HepG2 (cell line): ENCODE data around the gene ALDH3A2. TPM values are rescaled to one million over a fixed set of nuclear protein-coding genes. Genes with fewer than 3 reads are reported as not detected.

Experiments
- CREM ChIP-seq, 2 experiments: sonication (generic) in 1 of 2; formaldehyde crosslinking in 1 of 2; IDR thresholded peaks; 2 replicates each; pipeline versions ENCODE4 v1.4.0 to v1.6.1; 2016 to 2020; ENCODE audit warnings: antibody characterized with exemption in 1 of 2, mild to moderate bottlenecking in 1 of 2, missing genetic modification reagents in 1 of 2
- HNF4G ChIP-seq, 2 experiments: sonication (generic) in 1 of 2; formaldehyde crosslinking in 1 of 2; IDR thresholded peaks; 2 replicates each; pipeline versions ENCODE4 v1.4.0 to v1.6.1; 2011 to 2020; ENCODE audit warnings: borderline replicate concordance in 2 of 2, low read depth in 2 of 2, mild to moderate bottlenecking in 2 of 2, low read length in 1 of 2, missing genetic modification reagents in 1 of 2, moderate library complexity in 1 of 2
- IKZF1 ChIP-seq: fragments of 450-650 bp; IDR thresholded peaks from 2 replicates; pipeline ENCODE4 v1.7.1; 2016
- IRX3 ChIP-seq: sonication (generic); formaldehyde crosslinking; IDR thresholded peaks from 2 replicates; pipeline ENCODE4 v1.8.1; 2023; ENCODE audit warnings: mild to moderate bottlenecking, low read depth, missing genetic modification reagents, borderline replicate concordance
- KDM5B ChIP-seq: sonication (generic); formaldehyde crosslinking; IDR thresholded peaks from 2 replicates; pipeline ENCODE4 v1.4.0; 2020; ENCODE audit warnings: missing genetic modification reagents, mild to moderate bottlenecking, borderline replicate concordance
- PHF21A ChIP-seq: sonication (generic); formaldehyde crosslinking; IDR thresholded peaks from 2 replicates; pipeline ENCODE4 v1.5.0; 2020; ENCODE audit warnings: mild to moderate bottlenecking, missing genetic modification reagents
- POGK ChIP-seq: sonication (generic); formaldehyde crosslinking; conservative IDR thresholded peaks from 2 replicates; pipeline ENCODE4 v1.8.0; 2022; ENCODE audit warnings: mild to moderate bottlenecking, moderate library complexity, missing genetic modification reagents
- POGZ ChIP-seq: sonication (generic); formaldehyde crosslinking; IDR thresholded peaks from 2 replicates; pipeline ENCODE4 v1.4.0; 2020; ENCODE audit warnings: mild to moderate bottlenecking, missing genetic modification reagents
- SOX6 ChIP-seq, 2 experiments: fragments of 450-650 bp in 1 of 2; sonication (generic) in 1 of 2; formaldehyde crosslinking in 1 of 2; IDR thresholded peaks; 2 replicates each; pipeline versions ENCODE4 v1.4.0 to v1.6.1; 2017 to 2020; ENCODE audit warnings: antibody characterized with exemption in 1 of 2, mild to moderate bottlenecking in 1 of 2, missing genetic modification reagents in 1 of 2
- SP4 ChIP-seq: sonication (generic); formaldehyde crosslinking; IDR thresholded peaks from 2 replicates; pipeline ENCODE4 v1.8.1; 2023; ENCODE audit warnings: mild to moderate bottlenecking, missing genetic modification reagents
- TGIF2 ChIP-seq: IDR thresholded peaks from 2 replicates; pipeline ENCODE4 v1.6.1; 2016; ENCODE audit warnings: control low read depth, missing compliant biosample characterization
- ZC3H13 ChIP-seq: sonication (generic); formaldehyde crosslinking; IDR thresholded peaks from 2 replicates; pipeline ENCODE4 v1.8.1; 2023; ENCODE audit warnings: mild to moderate bottlenecking, missing genetic modification reagents, moderate library complexity
- ZMAT3 ChIP-seq: sonication (generic); formaldehyde crosslinking; conservative IDR thresholded peaks from 2 replicates; pipeline ENCODE4 v1.7.0; 2021; ENCODE audit warnings: missing genetic modification reagents
- ZNF121 ChIP-seq: sonication (generic); formaldehyde crosslinking; IDR thresholded peaks from 2 replicates; pipeline ENCODE4 v1.5.0; 2020; ENCODE audit warnings: mild to moderate bottlenecking, missing genetic modification reagents
- ZNF589 ChIP-seq: sonication (generic); formaldehyde crosslinking; conservative IDR thresholded peaks from 2 replicates; pipeline ENCODE4 v1.8.0; 2022; ENCODE audit warnings: mild to moderate bottlenecking, moderate library complexity, missing genetic modification reagents
- polyA plus RNA-seq, 8 experiments: library from polyadenylated mRNA; depleted of rRNA in 3 of 8; stranded (reverse) in 7 of 8; unstranded in 1 of 8; fragments of >200 nt; fragmentation: Illumina TruSeq in 4 of 8; extraction: Trizol in 4 of 8; gene quantifications; 2 replicates each; pipeline versions ENCODE4 v1.2.1 to v1.2.3, GENCODE V29; 2011 to 2016; ENCODE audit warnings: low read depth in 4 of 8, missing spikeins in 1 of 8, mixed read lengths in 1 of 8; ENCODE audit not compliant: insufficient read depth in 1 of 8
- total RNA-seq, 5 experiments: library from RNA; depleted of rRNA; stranded (reverse); fragments of >200 nt; fragmentation: Illumina TruSeq; extraction: Trizol; gene quantifications; 2 replicates each; pipeline ENCODE4 v1.2.3, GENCODE V29; 2016; ENCODE audit warnings: low read depth in 1 of 5
- TF ChIP-seq, protein P1 (sequence below): sonication (generic); formaldehyde crosslinking; IDR thresholded peaks from 2 replicates; pipeline ENCODE4 v1.4.0; 2020; ENCODE audit warnings: mild to moderate bottlenecking, missing genetic modification reagents
- TF ChIP-seq, protein P2 (sequence below): IDR thresholded peaks from 2 replicates; pipeline ENCODE4 v1.6.1; 2016
- TF ChIP-seq, protein P3 (sequence below): IDR thresholded peaks from 2 replicates; pipeline ENCODE4 v1.6.1; 2016; ENCODE audit warnings: low read depth, control low read depth
- TF ChIP-seq, protein P4 (sequence below): sonication (generic); formaldehyde crosslinking; IDR thresholded peaks from 2 replicates; pipeline ENCODE4 v1.5.1; 2020; ENCODE audit warnings: mild to moderate bottlenecking, missing genetic modification reagents

The ALDH3A2 gene
- total and polyA plus RNA-seq, 2 of the 13 experiments (the other 11 are each of a cell fraction or from before 2014, with no cell fraction given): 80.8 to 180 TPM

DNA sequence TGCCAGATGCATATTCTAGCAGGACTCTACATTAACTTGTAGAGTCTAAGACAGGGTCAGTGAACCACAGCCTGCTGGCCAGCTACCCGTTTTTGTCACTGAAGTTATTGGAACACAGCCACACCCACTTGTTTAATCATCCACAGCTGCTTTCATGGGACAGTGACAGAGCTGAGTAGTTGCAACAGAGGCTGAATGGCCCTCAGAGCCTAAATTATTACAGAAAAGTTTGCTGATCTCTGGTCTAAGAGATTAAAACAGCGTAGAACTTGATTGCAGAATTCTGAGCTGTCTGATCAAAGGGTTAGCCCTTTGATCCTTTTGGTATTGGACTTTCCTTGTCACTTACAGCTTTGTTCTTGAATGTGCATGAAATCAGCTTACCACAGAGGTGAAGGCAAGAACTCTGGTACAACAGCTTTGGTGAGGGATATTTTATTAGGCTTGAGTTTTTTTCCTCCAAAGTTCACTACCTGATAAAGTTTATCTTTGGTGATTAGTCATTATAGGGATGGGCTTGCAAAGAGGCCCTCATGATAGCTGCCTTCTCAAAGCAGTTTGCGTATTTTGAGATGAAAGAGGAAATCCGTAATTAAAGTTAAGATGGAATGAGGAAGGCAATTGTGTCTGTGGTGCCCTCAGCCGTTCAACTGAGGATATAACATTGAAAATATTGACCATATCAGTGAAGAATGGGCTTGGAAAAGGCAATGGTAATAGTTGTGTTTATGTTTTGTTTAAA lies 23.6 kb downstream of the ALDH3A2 start (continued):
- TF ChIP-seq POGK (no peak), IRX3 (CRISPR knock-in tag) (no peak), SP4 (CRISPR knock-in tag) (no peak), POGZ (CRISPR knock-in tag) (no peak), ZC3H13 (CRISPR knock-in tag) (0 out of 2 replicates have a peak, but pooled peaks have one; percentile 29), ZNF589 (CRISPR knock-in tag) (no peak), SOX6 (IDR thresholded peaks at IDR 0.05) (no peak), SOX6 (CRISPR knock-in tag; IDR thresholded peaks at IDR 0.05) (peak; percentile 87), ZNF121 (no peak), KDM5B (no peak), ZMAT3 (CRISPR knock-in tag) (no peak), IKZF1 (no peak), HNF4G (IDR thresholded peaks at IDR 0.05; ENCODE audit: borderline replicate concordance, low read depth, low read length) (peak; percentile 77), HNF4G (CRISPR knock-in tag; IDR thresholded peaks at IDR 0.05; ENCODE audit: borderline replicate concordance, low read depth) (no peak), CREM (IDR thresholded peaks at IDR 0.05) (peak; percentile 80; the same call in 1 of the 2 replicates), CREM (CRISPR knock-in tag; IDR thresholded peaks at IDR 0.05) (no peak), TGIF2 (CRISPR knock-in tag) (peak; percentile 67), PHF21A (CRISPR knock-in tag) (peak; percentile 58; the same call in 1 of the 2 replicates)
- TF ChIP-seq, protein P1, sequence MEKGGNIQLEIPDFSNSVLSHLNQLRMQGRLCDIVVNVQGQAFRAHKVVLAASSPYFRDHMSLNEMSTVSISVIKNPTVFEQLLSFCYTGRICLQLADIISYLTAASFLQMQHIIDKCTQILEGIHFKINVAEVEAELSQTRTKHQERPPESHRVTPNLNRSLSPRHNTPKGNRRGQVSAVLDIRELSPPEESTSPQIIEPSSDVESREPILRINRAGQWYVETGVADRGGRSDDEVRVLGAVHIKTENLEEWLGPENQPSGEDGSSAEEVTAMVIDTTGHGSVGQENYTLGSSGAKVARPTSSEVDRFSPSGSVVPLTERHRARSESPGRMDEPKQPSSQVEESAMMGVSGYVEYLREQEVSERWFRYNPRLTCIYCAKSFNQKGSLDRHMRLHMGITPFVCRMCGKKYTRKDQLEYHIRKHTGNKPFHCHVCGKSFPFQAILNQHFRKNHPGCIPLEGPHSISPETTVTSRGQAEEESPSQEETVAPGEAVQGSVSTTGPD (CRISPR knock-in tag): peak; percentile 62; the same call in 1 of the 2 replicates
- TF ChIP-seq, protein P2, sequence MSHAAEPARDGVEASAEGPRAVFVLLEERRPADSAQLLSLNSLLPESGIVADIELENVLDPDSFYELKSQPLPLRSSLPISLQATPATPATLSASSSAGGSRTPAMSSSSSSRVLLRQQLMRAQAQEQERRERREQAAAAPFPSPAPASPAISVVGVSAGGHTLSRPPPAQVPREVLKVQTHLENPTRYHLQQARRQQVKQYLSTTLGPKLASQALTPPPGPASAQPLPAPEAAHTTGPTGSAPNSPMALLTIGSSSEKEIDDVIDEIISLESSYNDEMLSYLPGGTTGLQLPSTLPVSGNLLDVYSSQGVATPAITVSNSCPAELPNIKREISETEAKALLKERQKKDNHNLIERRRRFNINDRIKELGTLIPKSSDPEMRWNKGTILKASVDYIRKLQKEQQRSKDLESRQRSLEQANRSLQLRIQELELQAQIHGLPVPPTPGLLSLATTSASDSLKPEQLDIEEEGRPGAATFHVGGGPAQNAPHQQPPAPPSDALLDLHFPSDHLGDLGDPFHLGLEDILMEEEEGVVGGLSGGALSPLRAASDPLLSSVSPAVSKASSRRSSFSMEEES (CRISPR knock-in tag): peak; percentile 40
- TF ChIP-seq, protein P3, sequence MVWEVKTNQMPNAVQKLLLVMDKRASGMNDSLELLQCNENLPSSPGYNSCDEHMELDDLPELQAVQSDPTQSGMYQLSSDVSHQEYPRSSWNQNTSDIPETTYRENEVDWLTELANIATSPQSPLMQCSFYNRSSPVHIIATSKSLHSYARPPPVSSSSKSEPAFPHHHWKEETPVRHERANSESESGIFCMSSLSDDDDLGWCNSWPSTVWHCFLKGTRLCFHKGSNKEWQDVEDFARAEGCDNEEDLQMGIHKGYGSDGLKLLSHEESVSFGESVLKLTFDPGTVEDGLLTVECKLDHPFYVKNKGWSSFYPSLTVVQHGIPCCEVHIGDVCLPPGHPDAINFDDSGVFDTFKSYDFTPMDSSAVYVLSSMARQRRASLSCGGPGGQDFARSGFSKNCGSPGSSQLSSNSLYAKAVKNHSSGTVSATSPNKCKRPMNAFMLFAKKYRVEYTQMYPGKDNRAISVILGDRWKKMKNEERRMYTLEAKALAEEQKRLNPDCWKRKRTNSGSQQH (CRISPR knock-in tag): no peak
- TF ChIP-seq, protein P4, sequence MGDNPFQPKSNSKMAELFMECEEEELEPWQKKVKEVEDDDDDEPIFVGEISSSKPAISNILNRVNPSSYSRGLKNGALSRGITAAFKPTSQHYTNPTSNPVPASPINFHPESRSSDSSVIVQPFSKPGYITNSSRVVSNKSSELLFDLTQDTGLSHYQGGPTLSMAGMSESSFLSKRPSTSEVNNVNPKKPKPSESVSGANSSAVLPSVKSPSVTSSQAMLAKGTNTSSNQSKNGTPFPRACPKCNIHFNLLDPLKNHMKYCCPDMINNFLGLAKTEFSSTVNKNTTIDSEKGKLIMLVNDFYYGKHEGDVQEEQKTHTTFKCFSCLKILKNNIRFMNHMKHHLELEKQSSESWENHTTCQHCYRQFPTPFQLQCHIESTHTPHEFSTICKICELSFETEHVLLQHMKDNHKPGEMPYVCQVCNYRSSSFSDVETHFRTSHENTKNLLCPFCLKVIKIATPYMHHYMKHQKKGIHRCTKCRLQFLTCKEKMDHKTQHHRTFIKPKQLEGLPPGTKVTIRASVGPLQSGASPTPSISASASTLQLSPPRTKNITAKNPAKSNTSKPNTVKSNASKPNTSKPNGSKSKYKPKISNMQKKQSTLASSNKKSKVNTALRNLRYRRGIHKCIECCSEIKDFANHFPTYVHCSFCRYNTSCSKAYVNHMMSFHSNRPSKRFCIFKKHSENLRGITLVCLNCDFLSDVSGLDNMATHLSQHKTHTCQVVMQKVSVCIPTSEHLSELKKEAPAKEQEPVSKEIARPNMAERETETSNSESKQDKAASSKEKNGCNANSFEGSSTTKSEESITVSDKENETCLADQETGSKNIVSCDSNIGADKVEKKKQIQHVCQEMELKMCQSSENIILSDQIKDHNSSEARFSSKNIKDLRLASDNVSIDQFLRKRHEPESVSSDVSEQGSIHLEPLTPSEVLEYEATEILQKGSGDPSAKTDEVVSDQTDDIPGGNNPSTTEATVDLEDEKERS: 0 out of 2 replicates have a peak, but pooled peaks have one; percentile 26
